H1 (cell line): ENCODE data around the gene BRPF1. TPM values are rescaled to one million over a fixed set of nuclear protein-coding genes. Genes with fewer than 3 reads are reported as not detected.
A peak's percentile ranks its signal among the peaks of the same experiment; 100 is the strongest.

ENCODE experiments used
- CTCF ChIA-PET: fragments of 300-600 bp; sonication (Branson Sonifier 250); formaldehyde crosslinking; loops from one replicate; lab custom pipeline; 2021; ENCODE audit not compliant: partially characterized antibody; lab: Charles Lee
- POLR2A ChIA-PET: fragments of 300-600 bp; sonication (Branson Sonifier 250); formaldehyde crosslinking; loops from one replicate; lab custom pipeline; 2021; ENCODE audit warnings: inconsistent platforms; ENCODE audit not compliant: partially characterized antibody; lab: Charles Lee
- DNase-seq, 2 experiments: peaks; one replicate each; pipeline versions ENCODE4 v3.0.0 to v3.0.0-alpha.2; 2010 to 2022; ENCODE audit warnings: low spot score in 2 of 2, low read depth in 1 of 2, mixed read lengths in 1 of 2
- FAIRE-seq: peaks from 2 replicates; lab custom pipeline; 2011; peaks lifted over from hg19 to GRCh38; lab: Jason Lieb, UNC
- H2AFZ ChIP-seq: 2 replicates; pipeline ENCODE4 v1.8.1; 2012; ENCODE audit warnings: low read length, inconsistent platforms
- H2AK5ac ChIP-seq: 2 replicates; pipeline ENCODE4 v1.6.1; 2013; ENCODE audit warnings: low read depth, low read length
- H2BK120ac ChIP-seq: replicated peaks from 2 replicates; pipeline ENCODE3; 2013; ENCODE audit warnings: low read depth, low read length, inconsistent platforms
- H2BK12ac ChIP-seq: 2 replicates; pipeline ENCODE4 v1.6.1; 2013; ENCODE audit warnings: low read depth, low read length
- H2BK15ac ChIP-seq: 2 replicates; pipeline ENCODE4 v1.6.1; 2013; ENCODE audit warnings: low read length
- H2BK20ac ChIP-seq: 2 replicates; pipeline ENCODE4 v1.6.1; 2013; ENCODE audit warnings: low read length
- H2BK5ac ChIP-seq: 2 replicates; pipeline ENCODE4 v1.6.1; 2013; ENCODE audit warnings: low read depth, low read length
- H3K14ac ChIP-seq: 2 replicates; pipeline ENCODE4 v1.6.1; 2013; ENCODE audit warnings: inconsistent platforms; ENCODE audit not compliant: insufficient read length
- H3K18ac ChIP-seq: 2 replicates; pipeline ENCODE4 v1.6.1; 2013; ENCODE audit warnings: low read length; ENCODE audit errors: extremely low read depth
- H3K23ac ChIP-seq: 2 replicates; pipeline ENCODE4 v1.6.1; 2013; ENCODE audit warnings: inconsistent platforms; ENCODE audit not compliant: insufficient read length
- H3K23me2 ChIP-seq: 2 replicates; pipeline ENCODE4 v1.6.1; 2013; ENCODE audit warnings: low read depth, low read length
- H3K27ac ChIP-seq: 2 replicates; pipeline ENCODE4 v1.6.1; 2011; ENCODE audit warnings: low read depth, low read length, inconsistent platforms
- H3K27me3 ChIP-seq, 4 experiments: replicated peaks in 1 of 4; 1 replicate in 1 of 4; 2 replicates in 3 of 4; pipeline versions ENCODE4 v1.6.1 to v1.8.1; 2011 to 2013; ENCODE audit warnings: low read length in 3 of 4, mild to moderate bottlenecking in 3 of 4, inconsistent platforms in 2 of 4, mixed read lengths in 2 of 4, moderate library complexity in 1 of 4; ENCODE audit not compliant: control insufficient read depth in 3 of 4, insufficient read depth in 3 of 4; ENCODE audit errors: extremely low read depth in 1 of 4
- H3K36me3 ChIP-seq, 4 experiments: 2 replicates each; pipeline versions ENCODE4 v1.6.1 to v1.8.1; 2011 to 2013; ENCODE audit warnings: mild to moderate bottlenecking in 4 of 4, low read length in 3 of 4, moderate library complexity in 2 of 4, control low read depth in 1 of 4, inconsistent platforms in 1 of 4; ENCODE audit not compliant: insufficient read depth in 4 of 4, control insufficient read depth in 2 of 4
- H3K4ac ChIP-seq: replicated peaks from 2 replicates; pipeline ENCODE3; 2013; ENCODE audit warnings: low read length, low read depth, mixed read lengths, inconsistent platforms; ENCODE audit not compliant: insufficient read length
- H3K4me1 ChIP-seq, 4 experiments: replicated peaks in 1 of 4; 1 replicate in 1 of 4; 2 replicates in 3 of 4; pipeline versions ENCODE4 v1.6.1 to v1.8.1; 2011 to 2013; ENCODE audit warnings: low read length in 3 of 4, inconsistent platforms in 2 of 4, mixed read lengths in 1 of 4; ENCODE audit not compliant: insufficient read depth in 4 of 4, control insufficient read depth in 3 of 4
- H3K4me2 ChIP-seq, 2 experiments: 2 replicates each; pipeline versions ENCODE4 v1.6.1 to v1.8.1; 2011 to 2013; ENCODE audit warnings: low read depth in 2 of 2, low read length in 2 of 2, control low read depth in 1 of 2, inconsistent platforms in 1 of 2, mild to moderate bottlenecking in 1 of 2; ENCODE audit not compliant: insufficient read depth in 1 of 2
- H3K4me3 ChIP-seq, 4 experiments: fragments of 200-600, 300-600 bp in 1 of 4; sonication (generic), shearing (Covaris generic), sonication (Bioruptor Twin) in 1 of 4; 2 replicates each; pipeline versions ENCODE4 v1.5.1 to v1.8.1; 2011 to 2016; ENCODE audit warnings: low read length in 4 of 4, low read depth in 3 of 4, control low read depth in 2 of 4, inconsistent platforms in 2 of 4, mild to moderate bottlenecking in 2 of 4, mixed read lengths in 1 of 4, moderate library complexity in 1 of 4; ENCODE audit not compliant: insufficient read depth in 2 of 4; ENCODE audit errors: extremely low read depth in 1 of 4
- H3K56ac ChIP-seq: replicated peaks from 2 replicates; pipeline ENCODE3; 2013; ENCODE audit warnings: low read depth, mild to moderate bottlenecking, mixed read lengths, low read length, inconsistent platforms; ENCODE audit not compliant: insufficient read length
- H3K79me1 ChIP-seq: 2 replicates; pipeline ENCODE4 v1.6.1; 2013; ENCODE audit warnings: low read depth, low read length, control low read depth
- H3K79me2 ChIP-seq, 2 experiments: 2 replicates each; pipeline versions ENCODE4 v1.6.1 to v1.8.1; 2012 to 2013; ENCODE audit warnings: low read length in 2 of 2, mild to moderate bottlenecking in 2 of 2, inconsistent platforms in 1 of 2; ENCODE audit not compliant: insufficient read depth in 2 of 2, control insufficient read depth in 1 of 2
- H3K9ac ChIP-seq, 4 experiments: replicated peaks in 1 of 4; 1 replicate in 1 of 4; 2 replicates in 3 of 4; pipeline versions ENCODE4 v1.6.1 to v1.8.1; 2011 to 2013; ENCODE audit warnings: low read depth in 3 of 4, low read length in 3 of 4, control low read depth in 2 of 4, mild to moderate bottlenecking in 2 of 4, moderate library complexity in 2 of 4, inconsistent platforms in 1 of 4; ENCODE audit errors: extremely low read depth in 1 of 4
- H3K9me3 ChIP-seq, 2 experiments: 2 replicates each; pipeline versions ENCODE4 v1.6.1 to v1.8.1; 2012 to 2013; ENCODE audit warnings: mild to moderate bottlenecking in 2 of 2, moderate library complexity in 2 of 2, control low read depth in 1 of 2, inconsistent platforms in 1 of 2, low read depth in 1 of 2, low read length in 1 of 2, mixed read lengths in 1 of 2; ENCODE audit not compliant: insufficient read depth in 2 of 2
- H4K20me1 ChIP-seq, 2 experiments: replicated peaks in 1 of 2; 2 replicates each; pipeline versions ENCODE3 to v1.8.1; 2011 to 2013; ENCODE audit warnings: inconsistent platforms in 2 of 2, low read length in 2 of 2, mild to moderate bottlenecking in 1 of 2; ENCODE audit not compliant: insufficient read depth in 2 of 2, control insufficient read depth in 1 of 2
- H4K5ac ChIP-seq: 2 replicates; pipeline ENCODE4 v1.6.1; 2013; ENCODE audit warnings: low read length, low read depth, mixed read lengths, inconsistent platforms; ENCODE audit not compliant: insufficient read length
- H4K8ac ChIP-seq: 2 replicates; pipeline ENCODE4 v1.8.0; 2013; ENCODE audit warnings: mild to moderate bottlenecking, moderate library complexity, low read length, inconsistent platforms; ENCODE audit not compliant: insufficient read depth; ENCODE audit errors: extremely low read depth
- H4K91ac ChIP-seq: replicated peaks from 2 replicates; pipeline ENCODE3; 2013; ENCODE audit warnings: low read length, mixed read lengths, inconsistent platforms; ENCODE audit not compliant: insufficient read length
- HDAC6 ChIP-seq: IDR thresholded peaks from one replicate; pipeline ENCODE4 v1.7.1; 2012; ENCODE audit warnings: low read depth, mild to moderate bottlenecking, inconsistent platforms, low read length, moderate library complexity
- MAFK ChIP-seq: IDR thresholded peaks from 2 replicates; pipeline ENCODE4 v1.6.1; 2012; ENCODE audit warnings: low read depth, mild to moderate bottlenecking, improper control_type of control experiment, low read length
- POU5F1 ChIP-seq: IDR thresholded peaks from 2 replicates; pipeline ENCODE4 v1.6.1; 2011; ENCODE audit warnings: low read depth, mild to moderate bottlenecking, low read length, moderate library complexity
- WGBS, 2 experiments: shearing (Covaris generic) in 1 of 2; methylation state at CpG; one replicate each; pipeline versions ENCODE4 v1.1.6 to v1.1.7; 2013 to 2015; ENCODE audit warnings: low lambda C conversion rate in 2 of 2, mixed read lengths in 2 of 2, inconsistent platforms in 1 of 2, low coverage in 1 of 2, missing lambda C conversion rate in 1 of 2; ENCODE audit not compliant: insufficient replicate concordance in 2 of 2, insufficient coverage in 1 of 2, insufficient read length in 1 of 2; ENCODE audit errors: extremely low coverage in 1 of 2, missing lambda C conversion rate in 1 of 2; 5-methylcytosine and 5-hydroxymethylcytosine counted together
- polyA plus RNA-seq, 7 experiments: library from polyadenylated mRNA; depleted of rRNA in 3 of 7; stranded (reverse) in 5 of 7; unstranded in 2 of 7; fragments of >200 nt in 5 of 7; fragments of 200-250 nt in 2 of 7; gene quantifications; 1 replicate in 5 of 7; 2 replicates in 1 of 7; 4 replicates in 1 of 7; pipeline versions ENCODE4 v1.2.1 to v1.2.3, GENCODE V29; 2011 to 2013; ENCODE audit warnings: missing spikeins in 2 of 7, mixed read lengths in 2 of 7
- total RNA-seq: library from RNA; stranded (reverse); fragmentation: NEBNext Ultra II Directional; extraction: Animal tissue kit (Norgen Biotek cat#: 25700); gene quantifications from 2 replicates; pipeline ENCODE4 v1.2.1, GENCODE V29; 2021
- TF ChIP-seq, protein P1 (sequence below), 3 experiments: IDR thresholded peaks; 1 replicate in 2 of 3; 2 replicates in 1 of 3; pipeline versions ENCODE4 v1.5.1 to v1.6.1; 2011; ENCODE audit warnings: low read length in 3 of 3, mild to moderate bottlenecking in 3 of 3, inconsistent platforms in 2 of 3, low read depth in 1 of 3, moderate library complexity in 1 of 3; ENCODE audit not compliant: insufficient read depth in 1 of 3; ENCODE audit errors: control extremely low read depth in 1 of 3

Gene BRPF1
- total and polyA plus RNA-seq, 2 of the 8 experiments (the other 6 are each of a cell fraction or from before 2014, with no cell fraction given): 11.3 to 21.7 TPM

DNA sequence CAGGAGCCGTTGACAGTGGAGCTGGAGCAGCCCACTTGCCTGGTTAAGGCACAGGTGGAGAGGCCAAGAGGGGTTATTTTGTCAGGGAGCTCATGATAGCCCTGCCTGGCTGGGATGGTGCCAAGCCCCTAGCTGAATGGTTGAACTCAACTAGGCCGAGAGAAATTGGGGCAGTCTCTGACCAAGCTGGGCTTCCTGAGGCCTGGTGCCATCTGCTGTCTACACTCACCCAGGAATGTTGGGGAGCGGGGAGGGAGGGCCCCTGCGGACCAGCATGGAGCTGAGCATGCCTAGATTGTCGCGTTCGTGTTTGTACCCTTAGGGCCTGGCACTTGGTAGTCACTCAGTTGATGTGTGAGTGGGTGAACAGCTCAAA lies 1.2 kb downstream of the BRPF1 start:
- Histone ChIP-seq H4K5ac (no peak overlapping the region), H3K27me3 (no peaks in the 10 kb centered on the region), H4K8ac (no peak overlapping the region), H3K36me3 (peaks cover 7 to 36% (median 22%) of the 10 kb centered on the region in 4 experiments; a peak in 7 of 8 replicates), H4K91ac (no peak overlapping the region), H3K9ac (peak overlapping the region in 3 of 4 experiments; percentile 99 to 100 (median 99); a peak in 5 of 7 replicates), H3K23ac (no peak overlapping the region), H3K9me3 (no peaks in the 10 kb centered on the region), H2BK15ac (no peak overlapping the region), H3K79me2 (peaks cover 13 to 26% of the 10 kb centered on the region in 2 experiments), H3K4me3 (peak overlapping the region; percentile 87 to 94 (median 90); a peak in 7 of 8 replicates), H2BK20ac (no peak overlapping the region), H3K79me1 (peaks cover 22% of the 10 kb centered on the region), H3K23me2 (peaks cover 6% of the 10 kb centered on the region; the same call in 1 of the 2 replicates), H3K18ac (no peak overlapping the region), H3K27ac (no peak overlapping the region), H4K20me1 (peaks cover 3 to 23% of the 10 kb centered on the region in 2 experiments), H3K56ac (no peak overlapping the region), H2AK5ac (no peak overlapping the region), H2BK120ac (no peak overlapping the region), H3K4me1 (peaks cover 0 to 8% (median 6%) of the 10 kb centered on the region in 4 experiments; a peak in 6 of 7 replicates), H2BK5ac (no peak overlapping the region), H2AFZ (no peak overlapping the region), H3K4me2 (peak overlapping the region; percentile 86 to 88), H3K4ac (no peak overlapping the region), H3K14ac (no peak overlapping the region), H2BK12ac (no peak overlapping the region)
- FAIRE-seq: no peak
- ChIA-PET CTCF (interaction anchor here (1.0 to 8.6 kb wide), 12 partner anchors 9 to 230 kb away, joined by 3 to 109 read pairs (median 4); partner anchors contain the start of gene CPNE9), POLR2A (interaction anchor here (0.6 to 8.4 kb wide), 16 partner anchors 10 to 370 kb away, joined by 3 to 60 read pairs (median 4); partner anchors contain the start of genes ARPC4, MTMR14, OGG1 and TADA3)
- WGBS, 2 experiments: 69% methylated on average over 7 of the region's 7 CpGs; no CpG with 5 or more reads in 1 of the 2 experiments
- no peak for TF ChIP-seq HDAC6
- TF ChIP-seq POU5F1: no peak
- no peak for TF ChIP-seq MAFK
- TF ChIP-seq, protein P1, sequence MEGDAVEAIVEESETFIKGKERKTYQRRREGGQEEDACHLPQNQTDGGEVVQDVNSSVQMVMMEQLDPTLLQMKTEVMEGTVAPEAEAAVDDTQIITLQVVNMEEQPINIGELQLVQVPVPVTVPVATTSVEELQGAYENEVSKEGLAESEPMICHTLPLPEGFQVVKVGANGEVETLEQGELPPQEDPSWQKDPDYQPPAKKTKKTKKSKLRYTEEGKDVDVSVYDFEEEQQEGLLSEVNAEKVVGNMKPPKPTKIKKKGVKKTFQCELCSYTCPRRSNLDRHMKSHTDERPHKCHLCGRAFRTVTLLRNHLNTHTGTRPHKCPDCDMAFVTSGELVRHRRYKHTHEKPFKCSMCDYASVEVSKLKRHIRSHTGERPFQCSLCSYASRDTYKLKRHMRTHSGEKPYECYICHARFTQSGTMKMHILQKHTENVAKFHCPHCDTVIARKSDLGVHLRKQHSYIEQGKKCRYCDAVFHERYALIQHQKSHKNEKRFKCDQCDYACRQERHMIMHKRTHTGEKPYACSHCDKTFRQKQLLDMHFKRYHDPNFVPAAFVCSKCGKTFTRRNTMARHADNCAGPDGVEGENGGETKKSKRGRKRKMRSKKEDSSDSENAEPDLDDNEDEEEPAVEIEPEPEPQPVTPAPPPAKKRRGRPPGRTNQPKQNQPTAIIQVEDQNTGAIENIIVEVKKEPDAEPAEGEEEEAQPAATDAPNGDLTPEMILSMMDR (IDR thresholded peaks at IDR 0.05; ENCODE audit: control extremely low read depth in 1 of 3, insufficient read depth in 1 of 3, low read depth in 1 of 3, low read length in 3 of 3): peak in 1 of 3 experiments; percentile 4; a peak in 1 of 4 replicates
- DNase-seq: no peak
